HG03039 (cell line): ENCODE measurements around the gene VPS11.
"Not testable (repeated sequence)": the region's sequence is repeated elsewhere in the genome, so short reads cannot be mapped to it uniquely, and the experiment has no call there.

Source experiments
- ATAC-seq: cut with Tn5 transposase; IDR thresholded peaks from one replicate; pipeline ENCODE4 v1.9.1; 2021; ENCODE audit warnings: mild to moderate bottlenecking, moderate library complexity; ENCODE audit not compliant: unreplicated experiment

Gene VPS11

DNA sequence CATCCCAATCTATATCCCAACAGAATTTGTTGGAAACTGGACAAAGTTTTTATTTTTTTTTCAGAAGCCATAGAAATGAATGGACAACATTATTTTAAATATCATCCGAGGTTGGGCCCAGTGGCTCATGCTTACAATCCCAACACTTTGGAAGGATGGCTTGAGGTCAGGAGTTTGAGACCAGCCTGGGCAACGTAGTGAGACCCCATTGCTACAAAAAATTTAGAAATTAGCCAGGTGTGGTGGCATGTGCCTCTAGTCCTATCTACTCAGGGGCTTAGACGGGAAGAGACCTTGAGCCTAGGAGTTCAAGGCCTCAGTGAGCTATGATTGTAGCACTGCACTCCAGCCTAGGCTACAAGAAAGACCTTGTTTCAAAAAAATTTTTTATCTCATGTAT, 32.8 kb upstream of the VPS11 start:
- ATAC-seq = no peak

DNA sequence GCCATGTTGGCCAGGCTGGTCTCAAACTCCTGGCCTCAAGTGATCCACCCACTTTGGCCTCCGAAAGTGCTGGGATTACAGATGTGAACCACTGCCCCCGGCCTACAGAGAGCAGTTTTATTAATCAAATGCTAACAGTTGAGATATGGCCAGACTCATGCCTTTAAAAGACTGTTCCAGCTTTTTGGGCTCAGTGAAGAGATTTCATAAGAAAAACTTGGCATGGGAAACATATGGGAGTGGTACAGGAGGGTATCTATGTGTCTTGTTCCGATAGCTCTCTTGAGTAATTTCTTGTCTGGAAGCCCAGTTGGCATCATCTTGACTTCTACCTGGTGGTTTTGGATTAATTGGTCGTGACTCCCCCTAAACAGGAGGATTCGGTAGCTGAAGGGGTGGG, 28.7 kb upstream of the VPS11 start:
- no peak for ATAC-seq

- not testable (repeated sequence) for ATAC-seq
Measured at GRCh38 chr11:119039471-119039870, 28.1 kb upstream of the VPS11 start.

DNA sequence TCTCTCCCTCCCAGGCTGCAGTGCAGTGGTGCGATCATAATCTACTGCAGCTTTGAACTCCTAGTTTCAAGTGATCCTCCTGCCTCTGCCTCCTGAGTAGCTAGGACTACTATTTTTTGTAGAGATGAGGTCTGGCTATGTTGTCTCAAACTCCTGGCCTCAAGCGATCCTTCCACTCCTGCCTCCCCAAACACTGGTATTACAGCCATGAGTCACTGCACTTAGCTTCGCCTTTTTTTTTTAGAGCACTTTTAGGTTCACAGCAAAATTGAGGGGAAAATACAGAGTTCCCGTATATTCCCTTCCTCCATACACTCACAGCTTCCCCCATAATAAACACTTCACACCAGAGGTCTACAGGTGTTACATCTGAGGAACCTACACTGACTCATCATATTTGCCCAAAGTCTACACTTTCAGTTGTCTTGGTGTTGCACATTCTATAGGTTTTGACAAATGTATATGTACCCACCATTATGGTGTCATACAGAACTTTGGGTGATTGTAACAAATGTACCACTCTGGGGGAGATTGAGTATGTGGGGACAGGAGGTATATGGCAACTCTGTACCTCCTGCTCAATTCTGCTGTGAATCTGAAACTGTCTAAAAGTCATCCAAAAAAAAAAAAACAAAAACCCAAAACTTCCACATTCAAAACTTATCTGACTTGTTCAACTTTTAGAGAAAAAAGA, 25.6 kb upstream of the VPS11 start:
- ATAC-seq = no peak

DNA sequence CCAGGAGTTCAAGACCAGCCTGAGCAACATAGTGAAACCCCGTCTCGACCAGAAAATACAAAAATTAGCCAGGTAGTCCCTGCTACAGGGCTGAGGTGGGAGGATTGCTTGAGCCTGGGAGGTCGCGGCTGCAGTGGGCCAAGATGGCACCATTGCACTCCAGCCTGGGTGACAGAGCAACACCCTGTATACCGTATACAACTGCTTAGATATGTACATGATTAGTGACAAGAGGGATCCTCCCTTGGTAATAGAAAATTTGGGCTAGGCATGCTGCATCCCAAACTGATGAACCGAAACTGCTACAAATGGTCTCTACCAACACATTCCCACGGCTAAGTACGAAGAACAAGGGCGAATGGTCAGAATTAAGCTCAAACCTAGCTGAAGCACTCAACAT, 24.7 kb upstream of the VPS11 start:
- ATAC-seq = no peak

- ATAC-seq = no peak
Measured at GRCh38 chr11:119044708-119045107, 22.9 kb upstream of the VPS11 start.

DNA sequence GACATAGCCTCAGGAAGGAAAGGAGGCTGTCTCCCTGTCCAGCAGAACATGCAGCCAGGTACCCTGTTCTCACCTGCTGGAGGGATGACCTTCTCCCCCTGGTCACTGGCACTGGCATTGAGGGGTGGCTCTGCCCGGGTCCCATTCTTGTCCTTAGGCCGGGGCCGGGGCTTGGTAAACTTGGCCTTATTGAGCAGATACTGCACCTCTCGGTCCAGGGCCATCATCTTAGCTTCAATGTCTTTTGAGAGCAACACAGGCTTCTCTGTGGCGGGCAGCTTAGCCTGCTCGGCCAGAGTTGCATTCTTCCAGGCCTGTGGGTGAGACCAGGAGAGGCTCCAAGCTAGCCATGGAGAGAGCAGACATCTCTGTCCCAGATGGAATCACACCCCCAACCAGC, 21.1 kb upstream of the VPS11 start:
- ATAC-seq = no peak

- no peak for ATAC-seq
Measured at GRCh38 chr11:119047205-119047604, 20.4 kb upstream of the VPS11 start.

DNA sequence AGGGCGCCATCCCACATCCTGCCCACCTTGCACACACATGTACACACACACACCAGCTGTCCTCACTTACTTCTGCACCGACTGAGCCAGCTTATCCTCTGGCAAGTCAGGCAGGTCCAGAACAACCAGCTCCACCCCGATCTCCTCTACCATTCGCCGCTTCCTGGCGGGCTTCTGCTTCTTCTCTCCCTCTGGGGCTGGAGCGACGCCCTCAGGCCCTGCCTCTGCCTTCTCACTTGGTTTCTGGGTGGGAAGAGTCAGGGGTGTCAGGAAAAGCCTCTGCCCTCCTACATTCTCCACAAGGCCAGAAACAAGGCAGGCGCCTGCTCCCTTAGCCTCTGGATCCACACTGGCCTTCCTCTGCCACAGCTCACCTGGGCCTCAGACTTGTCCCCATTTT, 19.0 kb upstream of the VPS11 start:
- ATAC-seq = no peak

DNA sequence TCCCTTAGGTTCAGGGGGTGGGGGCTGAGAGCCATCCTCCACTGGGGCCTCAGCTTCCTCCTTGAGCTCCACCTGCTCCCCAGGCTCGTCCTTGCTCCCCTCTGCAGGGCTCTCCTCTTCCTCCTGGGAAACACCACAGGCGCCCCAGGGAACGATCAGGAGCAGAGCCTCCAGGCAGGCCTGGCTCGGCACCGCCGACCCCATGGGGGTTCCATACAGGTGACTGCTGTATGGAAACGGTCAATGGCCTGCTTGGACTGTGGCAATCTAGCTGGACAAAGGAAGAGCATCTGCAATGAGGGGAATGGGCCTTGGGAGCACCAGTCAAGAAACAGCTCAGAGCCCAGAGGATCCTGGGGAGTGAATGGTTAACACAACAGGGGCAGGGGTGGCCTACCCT, 18.5 kb upstream of the VPS11 start:
- ATAC-seq = no peak

DNA sequence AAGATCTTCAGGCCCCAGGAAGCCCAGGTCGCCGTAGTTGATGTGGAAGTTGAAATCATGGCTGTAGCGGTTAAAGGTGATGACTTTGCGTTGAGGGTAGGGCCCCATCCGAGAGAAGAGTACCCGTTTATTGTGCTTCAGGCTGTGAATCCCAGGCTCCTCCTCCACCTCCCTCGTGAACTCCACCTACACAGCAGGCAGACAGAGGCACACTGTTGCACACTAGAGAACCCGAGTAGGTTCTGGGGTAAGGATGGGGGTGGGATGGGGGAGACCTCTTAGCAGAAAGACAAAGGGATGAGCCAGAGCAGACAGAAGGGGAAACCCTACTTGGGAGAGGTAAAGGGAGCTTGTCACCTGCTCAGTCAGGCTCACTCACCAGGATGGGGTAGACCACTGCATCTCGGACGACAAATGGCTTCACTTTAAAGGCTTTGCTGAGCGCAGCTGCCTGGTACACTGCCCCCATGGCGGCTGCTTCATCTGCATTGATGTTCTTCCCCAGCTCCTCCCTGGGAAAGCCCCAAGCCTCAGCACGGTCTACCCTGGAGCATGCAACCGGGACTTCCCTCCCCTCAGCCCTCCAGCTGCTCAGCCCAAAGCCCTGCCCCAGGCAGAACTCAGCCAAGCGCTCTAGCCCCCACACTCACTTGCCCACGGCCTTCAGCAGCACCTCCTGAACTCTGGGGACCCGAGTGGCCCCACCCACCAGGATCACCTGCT, 16.0 kb upstream of the VPS11 start:
- ATAC-seq = peak; percentile 53

DNA sequence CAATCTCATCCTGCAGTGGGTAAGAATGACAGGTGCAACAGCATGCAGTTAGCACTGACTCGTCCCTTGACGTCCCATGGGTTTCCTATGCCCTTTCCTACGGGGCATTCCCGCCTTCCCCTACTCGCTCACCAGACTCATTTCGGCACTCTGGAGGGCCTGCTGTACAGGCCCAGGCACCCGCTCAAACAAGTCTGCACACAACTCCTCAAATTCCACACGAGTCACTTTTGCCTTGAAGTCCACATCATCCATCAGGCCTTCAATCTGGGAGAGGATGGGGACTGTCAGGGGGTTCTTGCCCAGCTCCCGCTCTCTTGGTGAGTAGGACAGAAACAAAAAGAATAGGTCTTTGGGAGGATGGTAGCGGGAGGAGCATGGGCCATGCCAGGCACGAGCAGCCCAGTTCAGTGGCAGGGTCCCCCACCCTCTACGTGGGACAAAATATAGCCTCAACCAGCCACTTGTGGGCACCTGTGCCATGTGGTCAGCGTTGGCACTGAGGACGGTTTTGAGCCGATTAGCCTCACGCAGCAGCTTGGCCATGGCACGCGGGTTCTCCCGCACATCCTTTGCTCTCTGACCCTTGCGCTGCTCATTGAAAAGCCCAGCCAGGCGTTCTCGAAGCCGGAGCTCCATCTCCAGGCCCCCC, 15.3 kb upstream of the VPS11 start:
- ATAC-seq = no peak

- ATAC-seq = no peak
Measured at GRCh38 chr11:119054418-119054817, 13.2 kb upstream of the VPS11 start.

- ATAC-seq = no peak
Measured at GRCh38 chr11:119055901-119056300, 11.7 kb upstream of the VPS11 start.

- ATAC-seq = peak; percentile 6
Measured at GRCh38 chr11:119056421-119056999, 11.1 kb upstream of the VPS11 start.

DNA sequence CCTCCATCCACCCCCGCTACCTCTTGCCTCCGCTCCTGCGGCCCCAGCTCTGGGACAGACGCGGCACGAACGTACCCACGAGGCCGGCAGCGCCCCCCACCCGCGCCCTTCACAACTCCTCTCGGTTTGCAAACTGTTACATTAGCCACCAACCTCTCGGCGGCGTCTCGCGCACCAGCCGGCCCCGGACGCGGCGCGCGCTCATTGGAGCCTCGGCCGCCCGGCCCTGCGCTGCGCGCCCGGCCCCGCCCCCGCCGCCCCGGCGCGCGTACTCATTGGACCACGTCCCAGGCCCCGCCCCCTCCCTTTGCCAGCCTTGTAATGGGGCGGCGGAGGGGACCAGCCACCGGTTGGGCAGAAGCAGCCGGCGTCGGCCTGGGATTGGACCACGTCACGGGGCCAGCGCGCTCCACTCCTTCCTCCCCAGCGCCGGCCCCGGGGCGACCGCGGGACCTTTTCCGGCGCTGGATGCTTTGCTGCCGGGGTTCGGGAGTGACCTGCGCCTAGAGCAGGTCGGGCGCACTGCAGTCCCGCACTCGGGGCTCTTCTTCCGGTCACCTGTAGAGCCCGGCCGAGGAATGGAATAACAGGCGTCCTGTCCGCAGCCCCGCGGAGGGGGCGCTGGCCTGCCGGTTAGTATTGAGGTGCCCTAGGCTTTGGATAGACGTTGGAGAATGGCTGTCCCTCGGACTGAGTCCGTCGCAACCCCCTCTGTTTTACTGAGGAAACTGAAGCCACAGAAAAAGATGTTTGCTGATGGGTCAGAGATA, 10.4 kb upstream of the VPS11 start, which contains the start of gene HYOU1:
Gene HYOU1 (minus strand): TSS at position 206 of the 770 bp plus-strand sequence. CDS start 1,045 bp downstream, outside the sequence.
- peak; percentile 81 for ATAC-seq

DNA sequence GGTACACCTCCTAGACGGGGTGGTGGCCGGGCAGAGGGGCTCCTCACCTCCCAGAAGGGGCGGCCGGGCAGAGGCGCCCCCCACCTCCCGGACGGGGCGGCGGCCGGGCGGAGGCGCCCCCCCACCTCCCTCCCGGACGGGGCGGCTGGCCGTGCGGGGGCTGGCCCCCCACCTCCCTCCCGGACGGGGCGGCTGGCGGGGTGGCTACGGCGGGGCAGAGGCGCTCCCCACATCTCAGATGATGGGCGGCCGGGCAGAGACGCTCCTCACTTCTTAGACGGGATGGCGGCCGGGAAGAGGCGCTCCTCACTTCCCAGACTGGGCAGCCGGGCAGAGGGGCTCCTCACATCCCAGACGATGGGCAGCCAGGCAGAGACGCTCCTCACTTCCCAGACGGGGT, 8.5 kb upstream of the VPS11 start:
- not testable (repeated sequence) for ATAC-seq

GRCh38 chr11:119061256-119061655, 6.4 kb upstream of the VPS11 start:
- ATAC-seq = no peak

- no peak for ATAC-seq
Measured at GRCh38 chr11:119062779-119063178, 4.8 kb upstream of the VPS11 start.

GRCh38 chr11:119065369-119065768, 2.2 kb upstream of the VPS11 start:
- ATAC-seq = no peak

DNA sequence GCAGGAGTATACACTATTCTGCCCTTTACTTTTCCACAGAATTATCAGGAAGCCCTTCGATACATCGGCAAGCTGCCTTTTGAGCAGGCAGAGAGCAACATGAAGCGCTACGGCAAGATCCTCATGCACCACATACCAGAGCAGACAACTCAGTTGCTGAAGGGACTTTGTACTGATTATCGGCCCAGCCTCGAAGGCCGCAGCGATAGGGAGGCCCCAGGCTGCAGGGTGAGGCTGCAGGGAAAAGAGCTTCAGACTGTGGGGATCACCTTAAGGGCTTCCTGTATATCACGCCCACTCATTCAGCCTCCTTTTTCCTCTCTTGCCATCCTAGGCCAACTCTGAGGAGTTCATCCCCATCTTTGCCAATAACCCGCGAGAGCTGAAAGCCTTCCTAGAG, 10.2 kb downstream of the VPS11 start:
- no peak for ATAC-seq
